Pancreas (tissue), 10 donors: ENCODE data around the gene AK8. TPM values are rescaled to one million over a fixed set of nuclear protein-coding genes. Genes with fewer than 3 reads are reported as not detected.

Experiments used
- ATAC-seq, 4 donors: fragments of 200-7000 bp; cut with Tn5 transposase; one replicate each; pipeline versions ENCODE4 v1.8.0 to v1.9.1; 2020; ENCODE audit warnings: mild to moderate bottlenecking in 4 of 4, moderate library complexity in 4 of 4
- DNase-seq, 6 donors: peaks; one replicate each; pipeline ENCODE4 v3.0.0-alpha.2; 2020
- FAIRE-seq: peaks from 2 replicates; lab custom pipeline; 2012; peaks lifted over from hg19 to GRCh38; lab: Jason Lieb, UNC
- H3K27ac ChIP-seq, 4 donors: fragments of 200-600 bp; sonication (generic); 1 replicate in 3 of 4; 2 replicates in 1 of 4; pipeline versions ENCODE4 v1.5.0 to v1.8.0; 2020
- H3K27me3 ChIP-seq, 4 donors: fragments of 200-600 bp; one replicate each; pipeline ENCODE4 v1.8.0; 2021
- H3K36me3 ChIP-seq, 3 donors: fragments of 200-600 bp; sonication (generic) in 1 of 3; one replicate each; pipeline versions ENCODE4 v1.5.0 to v1.8.0; 2020 to 2021
- H3K4me1 ChIP-seq, 3 donors: fragments of 200-600 bp; one replicate each; pipeline ENCODE4 v1.8.0; 2021
- H3K4me3 ChIP-seq, 4 donors: fragments of 200-600 bp; sonication (generic) in 2 of 4; one replicate each; pipeline versions ENCODE4 v1.5.0 to v1.8.0; 2020 to 2021
- H3K9me3 ChIP-seq, 4 donors: fragments of 200-600 bp; one replicate each; pipeline ENCODE4 v1.8.0; 2021
- WGBS, 2 donors: extraction: QIAGEN DNeasy Blood & Tissue Kit; methylation state at CpG; one replicate each; pipeline ENCODE4 v1.1.7; 2013; 5-methylcytosine and 5-hydroxymethylcytosine counted together
- intact Hi-C, 3 donors: fragments of 100-400 bp; cut with DNase I; formaldehyde crosslinking; loops; one replicate each; pipeline versions ENCODE4 v1.11.1 to v1.14.2; 2022
- polyA plus RNA-seq, 2 donors: library from polyadenylated mRNA; stranded (reverse); fragments of 200-250 nt; gene quantifications; one replicate each; pipeline ENCODE4 v1.2.3, GENCODE V29; 2013
- total RNA-seq, 6 donors: library from RNA; stranded (reverse); fragmentation: NEBNext Ultra II Directional in 4 of 6; extraction: Animal tissue kit (Norgen Biotek cat#: 25700) in 4 of 6; gene quantifications; one replicate each; pipeline versions ENCODE4 v1.2.1 to v1.2.4, GENCODE V29; 2021 to 2023
- TF ChIP-seq, protein P1 (sequence below), 4 donors: fragments of 200-600 bp; sonication (generic) in 3 of 4; IDR thresholded peaks; one replicate each; pipeline versions ENCODE4 v1.5.0 to v1.8.0; 2021; ENCODE audit warnings: antibody characterized with exemption in 4 of 4
- donor health status: healthy with polysubstance abuse.
- donor health status: DM: no; HTN: no; CAD: no; lungs with moderate emphysema.
- donor health status: DM: no; HTN: no; CAD: no.
- donor health status: control.
- donor health status: control.
- donor health status: Bipolar disorder and iron deficiency.
- donor health status: DM: yes; HTN: yes; CAD: no.
- donor health status: DM: no; HTN: no; CAD: no.
- donor health status: DM: no; HTN: no; CAD: no.
- donor health status: DM: yes; HTN: yes; CAD: no.

The AK8 gene
- total and polyA plus RNA-seq, 8 donors, result 0.19 to 1.0 (median 0.67) TPM

DNA sequence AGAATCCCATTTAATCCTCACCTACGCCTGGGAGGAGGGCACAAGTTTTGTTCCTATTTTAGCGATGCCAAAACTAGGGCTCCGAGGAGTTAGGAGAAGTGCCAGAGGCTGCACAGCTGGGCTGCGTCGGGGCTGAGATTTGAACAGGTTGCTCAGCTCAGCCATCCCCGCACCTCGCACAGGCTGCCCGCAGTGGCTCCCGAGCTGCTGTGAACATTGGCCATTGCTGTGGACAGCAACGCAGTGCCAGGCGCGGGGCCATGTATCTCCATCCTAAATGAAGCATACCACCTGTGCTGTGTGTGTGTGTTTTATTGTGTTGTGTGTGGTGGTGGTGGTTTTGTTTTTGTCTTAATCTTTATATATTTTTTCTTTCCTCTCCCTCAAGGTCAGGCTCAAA, 52.0 kb downstream of the AK8 start:
- H3K36me3 ChIP-seq, result no peaks in the 10 kb centered on the region
- no peaks in the 10 kb centered on the region for H3K4me1 ChIP-seq
- no peak for FAIRE-seq
- no peaks in the 10 kb centered on the region for H3K27me3 ChIP-seq
- ATAC-seq, result no peak
- H3K9me3 ChIP-seq, result no peaks in the 10 kb centered on the region
- intact Hi-C loops, result no loop called here
- no peak overlapping the region for H3K27ac ChIP-seq
- TF ChIP-seq, protein P1, sequence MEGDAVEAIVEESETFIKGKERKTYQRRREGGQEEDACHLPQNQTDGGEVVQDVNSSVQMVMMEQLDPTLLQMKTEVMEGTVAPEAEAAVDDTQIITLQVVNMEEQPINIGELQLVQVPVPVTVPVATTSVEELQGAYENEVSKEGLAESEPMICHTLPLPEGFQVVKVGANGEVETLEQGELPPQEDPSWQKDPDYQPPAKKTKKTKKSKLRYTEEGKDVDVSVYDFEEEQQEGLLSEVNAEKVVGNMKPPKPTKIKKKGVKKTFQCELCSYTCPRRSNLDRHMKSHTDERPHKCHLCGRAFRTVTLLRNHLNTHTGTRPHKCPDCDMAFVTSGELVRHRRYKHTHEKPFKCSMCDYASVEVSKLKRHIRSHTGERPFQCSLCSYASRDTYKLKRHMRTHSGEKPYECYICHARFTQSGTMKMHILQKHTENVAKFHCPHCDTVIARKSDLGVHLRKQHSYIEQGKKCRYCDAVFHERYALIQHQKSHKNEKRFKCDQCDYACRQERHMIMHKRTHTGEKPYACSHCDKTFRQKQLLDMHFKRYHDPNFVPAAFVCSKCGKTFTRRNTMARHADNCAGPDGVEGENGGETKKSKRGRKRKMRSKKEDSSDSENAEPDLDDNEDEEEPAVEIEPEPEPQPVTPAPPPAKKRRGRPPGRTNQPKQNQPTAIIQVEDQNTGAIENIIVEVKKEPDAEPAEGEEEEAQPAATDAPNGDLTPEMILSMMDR (IDR thresholded peaks at IDR 0.05), result no peak
- 92 to 94% methylated on average over 12 of the region's 12 CpGs for WGBS, 2 donors
- no peak for DNase-seq
- H3K4me3 ChIP-seq, result no peak overlapping the region

DNA sequence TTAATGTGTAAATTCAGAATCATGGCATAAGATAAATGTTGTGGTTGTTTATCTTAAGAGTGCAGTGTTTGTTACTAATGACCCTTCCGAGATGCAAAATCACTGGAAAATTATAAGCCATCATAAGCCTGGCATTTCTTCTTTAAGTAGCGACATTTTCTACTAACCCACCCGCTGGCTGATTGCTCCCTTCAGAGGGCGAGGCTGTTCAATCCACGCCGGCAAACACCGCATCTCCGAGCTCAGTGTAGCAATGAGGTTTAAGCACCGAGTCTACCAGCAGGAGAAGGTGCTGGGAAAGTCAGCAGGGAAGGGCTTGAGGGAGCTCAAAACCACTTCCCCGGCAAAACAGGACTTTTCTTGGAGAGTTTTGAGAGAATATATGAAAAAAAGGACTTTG, 52.7 kb downstream of the AK8 start:
- Histone ChIP-seq H3K27ac (no peak overlapping the region), H3K4me3 (no peak overlapping the region)
- no peak for FAIRE-seq

DNA sequence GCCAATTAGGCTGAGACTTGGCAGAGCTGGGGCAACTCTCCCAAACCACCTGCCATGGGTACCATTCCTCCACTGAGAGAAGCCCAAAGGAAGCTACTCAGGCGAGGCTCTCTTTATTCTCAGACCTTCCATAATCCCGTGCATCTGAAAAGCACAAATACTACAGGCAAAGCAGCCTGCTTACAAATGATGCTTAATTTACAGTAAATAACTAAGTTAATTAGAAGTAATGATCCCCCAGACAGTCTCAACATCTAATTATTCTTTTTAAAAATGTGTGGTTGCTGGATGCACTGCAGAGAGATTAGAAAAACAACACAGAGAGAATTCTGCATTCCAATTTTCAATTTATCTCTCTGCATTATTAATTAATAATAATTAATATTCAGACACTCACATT, 53.1 kb downstream of the AK8 start:
- intact Hi-C loops, result no loop called here
- TF ChIP-seq, protein P1 (IDR thresholded peaks at IDR 0.05), result no peak
- H3K9me3 ChIP-seq, result no peaks in the 10 kb centered on the region
- DNase-seq (no peak), ATAC-seq (no peak), FAIRE-seq (no peak)
- WGBS, 2 donors, result 64 to 70% methylated on average over 2 of the region's 2 CpGs
- H3K36me3 ChIP-seq, result no peaks in the 10 kb centered on the region
- no peak overlapping the region for H3K4me3 ChIP-seq
- no peak overlapping the region for H3K27ac ChIP-seq
- H3K4me1 ChIP-seq, result no peaks in the 10 kb centered on the region
- H3K27me3 ChIP-seq, result no peaks in the 10 kb centered on the region

More for the DNA sequence above, 52.7 kb downstream of the AK8 start:
- Histone ChIP-seq H3K36me3 (no peaks in the 10 kb centered on the region), H3K9me3 (no peaks in the 10 kb centered on the region), H3K4me1 (no peaks in the 10 kb centered on the region), H3K27me3 (no peaks in the 10 kb centered on the region)
- WGBS, 2 donors, result 78 to 84% methylated on average over 10 of the region's 10 CpGs
- intact Hi-C loops, result no loop called here
- ATAC-seq (no peak), DNase-seq (no peak)
- TF ChIP-seq, protein P1 (IDR thresholded peaks at IDR 0.05), result no peak

DNA sequence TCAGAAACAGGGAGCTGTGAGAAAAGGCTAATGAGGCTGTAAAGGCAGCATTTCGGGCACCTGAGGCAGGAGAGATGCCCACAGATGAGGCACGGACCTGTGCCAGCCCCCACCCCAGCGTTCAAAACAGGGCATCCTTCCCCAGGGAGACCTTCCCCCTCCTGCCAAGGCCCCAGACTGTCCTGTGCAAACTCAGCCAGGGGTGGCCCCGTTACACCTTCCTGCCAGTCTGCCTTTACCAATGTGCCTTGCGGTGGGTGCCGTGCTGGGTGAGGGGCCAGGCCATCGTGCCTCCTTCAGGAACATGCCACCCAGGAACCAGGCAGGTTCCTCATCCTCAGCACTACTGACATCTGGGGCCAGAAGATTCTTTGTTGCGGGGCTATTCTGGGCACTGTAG, 53.9 kb downstream of the AK8 start:
- Histone ChIP-seq H3K4me1 (no peaks in the 10 kb centered on the region), H3K27me3 (no peaks in the 10 kb centered on the region), H3K4me3 (no peak overlapping the region), H3K9me3 (no peaks in the 10 kb centered on the region), H3K36me3 (no peaks in the 10 kb centered on the region), H3K27ac (no peak overlapping the region)
- WGBS, 2 donors, result 79 to 90% methylated on average over 8 of the region's 8 CpGs
- TF ChIP-seq, protein P1 (IDR thresholded peaks at IDR 0.05), result no peak
- ATAC-seq (no peak), DNase-seq (no peak), FAIRE-seq (no peak)
- intact Hi-C loops, result no loop called here

DNA sequence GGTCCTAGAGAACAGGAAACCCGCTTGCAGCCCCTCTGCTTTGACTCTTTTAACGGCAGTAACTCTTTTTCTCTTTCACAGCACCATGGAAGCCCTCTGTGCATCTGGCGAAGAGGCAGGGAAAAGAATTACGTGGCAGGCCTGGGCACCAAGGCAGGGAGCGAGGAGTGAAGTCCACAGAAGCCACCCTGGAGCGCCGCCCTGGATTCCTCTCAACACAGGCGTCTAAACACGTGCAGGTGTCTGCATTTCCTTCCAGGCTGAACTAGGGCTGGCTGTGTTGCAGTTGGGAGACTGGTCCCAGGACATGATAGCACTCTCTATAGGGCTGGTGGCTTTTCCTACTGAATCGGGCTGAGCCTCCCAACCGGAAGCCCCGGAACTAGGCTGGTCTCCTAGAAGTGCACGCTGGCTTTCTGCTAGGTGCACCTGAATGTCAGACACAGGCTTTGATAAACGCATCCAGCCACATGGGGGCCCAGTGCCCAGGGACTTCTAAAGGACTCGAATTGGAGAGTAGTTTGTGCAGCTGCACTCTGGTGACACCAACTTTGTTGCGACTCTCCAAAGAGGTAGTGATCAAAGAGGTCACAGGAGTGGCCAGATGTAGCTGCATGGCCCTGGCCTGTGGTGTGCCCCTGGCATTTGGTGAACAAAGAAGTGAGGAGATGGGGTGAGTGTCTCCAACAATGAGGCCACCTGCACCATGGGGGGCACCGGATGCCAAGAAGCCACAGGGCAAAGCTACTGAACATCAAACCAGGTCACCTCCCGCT, 54.5 kb downstream of the AK8 start:
- FAIRE-seq (no peak), ATAC-seq (no peak)
- intact Hi-C loops, result no loop called here

More for the DNA sequence above, 54.5 kb downstream of the AK8 start:
- DNase-seq, result no peak
- Histone ChIP-seq H3K4me3 (no peak overlapping the region), H3K36me3 (no peaks in the 10 kb centered on the region), H3K4me1 (no peaks in the 10 kb centered on the region), H3K9me3 (no peaks in the 10 kb centered on the region), H3K27ac (no peak overlapping the region), H3K27me3 (no peaks in the 10 kb centered on the region)
- TF ChIP-seq, protein P1 (IDR thresholded peaks at IDR 0.05), result no peak
- 73 to 75% methylated on average over 18 of the region's 18 CpGs for WGBS, 2 donors
